ENCODE results near the gene GNAO1.

- TF ChIP-seq CTCF (optimal IDR thresholded peaks at IDR 0.05 in 1 of 3, IDR thresholded peaks at IDR 0.05 in 1 of 3, conservative IDR thresholded peaks at IDR 0.05 in 1 of 3; ENCODE audit: extremely low read depth in 1 of 3, insufficient read depth in 2 of 3, low read length in 3 of 3) (no peak), EZH2 (IDR thresholded peaks at IDR 0.05; ENCODE audit: low read length) (no peak)
Observed at GRCh38 chr16:56161658-56162057, 29.6 kb upstream of the GNAO1 start.

All from keratinocyte (primary cell).